ENCODE measurements around the gene BRD4.

BRD4 gene

GRCh38 chr19:15288146-15288963, 44.0 kb downstream of the BRD4 start:
- DNase-seq, result peak; percentile 75

GRCh38 chr19:15287496-15287895, 44.8 kb downstream of the BRD4 start:
- no peak for DNase-seq

GRCh38 chr19:15286688-15287365, 45.5 kb downstream of the BRD4 start:
- no peak for DNase-seq

GRCh38 chr19:15285896-15286591, 46.3 kb downstream of the BRD4 start:
- no peak for DNase-seq

GRCh38 chr19:15284896-15285295, 47.4 kb downstream of the BRD4 start:
- no peak for DNase-seq

- DNase-seq, result no peak
These were observed 48.2 kb downstream of the BRD4 start for GRCh38 chr19:15284091-15284490.

GRCh38 chr19:15283141-15283883, 49.0 kb downstream of the BRD4 start:
- no peak for DNase-seq

GRCh38 chr19:15282311-15282705, 50.0 kb downstream of the BRD4 start:
- no peak for DNase-seq

GRCh38 chr19:15280915-15281683, 51.2 kb downstream of the BRD4 start:
- DNase-seq, result peak; percentile 42

- DNase-seq, result no peak
These were observed 52.2 kb downstream of the BRD4 start for GRCh38 chr19:15280048-15280725.

- DNase-seq, result peak; percentile 41
These were observed 52.9 kb downstream of the BRD4 start for GRCh38 chr19:15279326-15279904.

- DNase-seq, result peak; percentile 44
These were observed 55.6 kb downstream of the BRD4 start for GRCh38 chr19:15276620-15277215.

GRCh38 chr19:15274477-15274876, 57.9 kb downstream of the BRD4 start:
- DNase-seq, result no peak

GRCh38 chr19:15269806-15270205, 62.5 kb downstream of the BRD4 start:
- no peak for DNase-seq

GRCh38 chr19:15268928-15269253, 63.4 kb downstream of the BRD4 start:
- DNase-seq, result no peak

- DNase-seq, result no peak
These were observed 64.0 kb downstream of the BRD4 start for GRCh38 chr19:15268192-15268927.

GRCh38 chr19:15266683-15267082, 65.7 kb downstream of the BRD4 start:
- no peak for DNase-seq

GRCh38 chr19:15265850-15266248, 66.5 kb downstream of the BRD4 start:
- no peak for DNase-seq

GRCh38 chr19:15265214-15265849, 67.0 kb downstream of the BRD4 start:
- DNase-seq, result no peak

- DNase-seq, result no peak
These were observed 67.5 kb downstream of the BRD4 start for GRCh38 chr19:15264933-15265206.

Measured in hematopoietic multipotent progenitor cell treated with erythropoietin and hydrocortisone succinate and interleukin-3 and kit ligand, for 6 days (in vitro differentiated cells).